Endothelial cell (in vitro differentiated cells): ENCODE measurements around the gene ESM1. TPM values are rescaled to one million over a fixed set of nuclear protein-coding genes. Genes with fewer than 3 reads are reported as not detected.
A peak's percentile ranks its signal among the peaks of the same experiment; 100 is the strongest.

Experiments used
- DNase-seq: peaks from one replicate; pipeline ENCODE4 v3.0.0; 2021; ENCODE audit warnings: low spot score
- H3K27ac Mint-ChIP-seq: one replicate; pipeline ENCODE4 v1.8.0; 2021; ENCODE audit warnings: mixed read lengths, inconsistent platforms; ENCODE audit not compliant: unreplicated experiment
- H3K27me3 Mint-ChIP-seq: one replicate; pipeline ENCODE4 v1.8.0; 2021; ENCODE audit warnings: mild to moderate bottlenecking, moderate library complexity, mixed read lengths, inconsistent platforms; ENCODE audit not compliant: unreplicated experiment
- H3K36me3 Mint-ChIP-seq: one replicate; pipeline ENCODE4 v1.8.0; 2021; ENCODE audit warnings: mild to moderate bottlenecking, low read depth, mixed read lengths, inconsistent platforms; ENCODE audit not compliant: unreplicated experiment
- H3K4me1 Mint-ChIP-seq: one replicate; pipeline ENCODE4 v1.8.0; 2021; ENCODE audit warnings: mild to moderate bottlenecking, mixed read lengths, inconsistent platforms; ENCODE audit not compliant: unreplicated experiment
- H3K4me3 Mint-ChIP-seq: one replicate; pipeline ENCODE4 v1.8.0; 2021; ENCODE audit warnings: mild to moderate bottlenecking, mixed read lengths, inconsistent platforms; ENCODE audit not compliant: unreplicated experiment
- H3K9me3 Mint-ChIP-seq: one replicate; pipeline ENCODE4 v1.8.0; 2021; ENCODE audit warnings: mixed read lengths, inconsistent platforms; ENCODE audit not compliant: unreplicated experiment
- CTCF ChIP-seq: fragments of 200-600 bp; sonication (generic); IDR thresholded peaks from one replicate; pipeline ENCODE4 v1.5.0; 2021; ENCODE audit warnings: antibody characterized with exemption; ENCODE audit not compliant: unreplicated experiment
- total RNA-seq: library from RNA; stranded (reverse); fragmentation: NEBNext Ultra II Directional; extraction: Animal tissue kit (Norgen Biotek cat#: 25700); gene quantifications from one replicate; pipeline ENCODE4 v1.2.1, GENCODE V29; 2021; ENCODE audit not compliant: unreplicated experiment

The ESM1 gene
- total RNA-seq, 1 donor from 2014 or later = 8.2 TPM

DNA sequence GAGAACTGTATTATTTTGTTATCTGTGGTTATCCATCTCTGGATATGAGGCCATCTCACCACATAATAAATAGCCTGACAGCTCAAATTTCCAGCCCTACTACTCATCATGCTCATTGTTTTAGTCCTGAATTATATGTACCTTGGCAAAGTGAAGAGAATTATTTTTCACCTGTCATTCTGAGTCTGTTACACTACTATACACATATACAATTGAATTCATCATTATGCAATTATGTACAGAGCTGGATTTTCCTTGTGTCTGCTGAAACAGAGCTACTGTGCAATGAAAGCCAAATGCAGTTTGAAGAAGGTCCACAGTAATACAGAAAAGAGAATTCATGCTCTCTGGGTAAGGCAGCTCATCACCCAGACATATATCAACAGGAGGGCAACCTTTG, 28.5 kb downstream of the ESM1 start:
- TF ChIP-seq CTCF = no peak
- Mint-ChIP-seq H3K4me1 (no peaks in the 10 kb centered on the region), H3K27me3 (peaks cover 1% of the 10 kb centered on the region), H3K9me3 (no peaks in the 10 kb centered on the region), H3K4me3 (no peak overlapping the region), H3K27ac (no peak overlapping the region), H3K36me3 (no peaks in the 10 kb centered on the region)
- no peak for DNase-seq

DNA sequence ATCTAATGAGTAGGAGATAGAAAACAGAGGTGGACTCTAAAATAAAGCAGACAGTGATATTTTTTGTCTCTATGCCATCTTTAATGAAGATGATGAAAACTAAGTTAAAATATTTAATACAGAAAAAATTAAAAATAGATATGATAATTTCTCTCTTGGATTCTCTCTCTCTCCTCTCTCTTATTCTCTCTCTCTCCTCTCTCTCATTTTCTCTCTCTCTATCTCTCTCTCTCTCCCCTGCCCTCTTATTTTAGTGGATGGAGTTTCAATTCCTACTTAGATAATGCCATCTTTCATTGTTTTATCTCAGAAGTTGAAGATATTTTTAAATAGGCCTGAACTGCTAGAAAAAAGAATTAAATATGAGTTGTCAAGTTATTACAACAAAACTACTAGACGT, 38.2 kb downstream of the ESM1 start:
- TF ChIP-seq CTCF = no peak
- peaks cover 4% of the 10 kb centered on the region for H3K4me1 Mint-ChIP-seq
- DNase-seq = no peak
- no peaks in the 10 kb centered on the region for H3K27me3 Mint-ChIP-seq
- H3K9me3 Mint-ChIP-seq = no peaks in the 10 kb centered on the region
- H3K36me3 Mint-ChIP-seq = no peaks in the 10 kb centered on the region
- no peak overlapping the region for H3K4me3 Mint-ChIP-seq
- no peak overlapping the region for H3K27ac Mint-ChIP-seq

DNA sequence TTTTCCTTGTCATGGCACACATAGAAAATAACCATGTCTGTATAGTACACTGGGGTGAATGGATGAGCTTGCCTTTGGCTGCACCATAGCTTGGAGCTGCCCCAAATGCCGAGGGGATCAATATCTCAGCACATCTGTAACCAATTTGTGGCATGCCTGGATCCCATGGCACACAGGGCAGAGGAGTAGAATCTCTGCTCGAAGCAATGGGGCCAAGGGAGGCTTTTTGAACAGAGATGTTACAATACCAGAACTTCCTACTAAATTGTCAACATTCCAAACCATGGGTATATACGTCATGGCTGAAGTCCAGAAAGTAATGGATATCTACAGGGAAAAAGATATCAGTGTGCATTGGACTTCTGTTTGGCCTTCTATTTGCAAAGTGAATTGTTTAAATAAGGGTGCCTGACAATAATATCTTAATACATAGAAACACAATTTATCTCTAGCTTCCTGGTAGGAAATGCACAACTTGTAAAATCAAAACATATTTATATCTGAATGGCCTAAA, 39.0 kb downstream of the ESM1 start:
- no peaks in the 10 kb centered on the region for H3K27me3 Mint-ChIP-seq
- no peak for TF ChIP-seq CTCF
- no peaks in the 10 kb centered on the region for H3K36me3 Mint-ChIP-seq
- peaks cover 7% of the 10 kb centered on the region for H3K4me1 Mint-ChIP-seq
- DNase-seq = no peak
- H3K4me3 Mint-ChIP-seq = no peak overlapping the region
- H3K9me3 Mint-ChIP-seq = no peaks in the 10 kb centered on the region
- no peak overlapping the region for H3K27ac Mint-ChIP-seq

GRCh38 chr5:54944364-54944763, 41.0 kb downstream of the ESM1 start:
- H3K36me3 Mint-ChIP-seq = no peaks in the 10 kb centered on the region
- peak; percentile 18 for DNase-seq
- no peak overlapping the region for H3K27ac Mint-ChIP-seq
- no peak overlapping the region for H3K4me3 Mint-ChIP-seq
- H3K27me3 Mint-ChIP-seq = no peaks in the 10 kb centered on the region
- H3K4me1 Mint-ChIP-seq = peaks cover 7% of the 10 kb centered on the region
- H3K9me3 Mint-ChIP-seq = no peaks in the 10 kb centered on the region
- peak; percentile 93 for TF ChIP-seq CTCF

DNA sequence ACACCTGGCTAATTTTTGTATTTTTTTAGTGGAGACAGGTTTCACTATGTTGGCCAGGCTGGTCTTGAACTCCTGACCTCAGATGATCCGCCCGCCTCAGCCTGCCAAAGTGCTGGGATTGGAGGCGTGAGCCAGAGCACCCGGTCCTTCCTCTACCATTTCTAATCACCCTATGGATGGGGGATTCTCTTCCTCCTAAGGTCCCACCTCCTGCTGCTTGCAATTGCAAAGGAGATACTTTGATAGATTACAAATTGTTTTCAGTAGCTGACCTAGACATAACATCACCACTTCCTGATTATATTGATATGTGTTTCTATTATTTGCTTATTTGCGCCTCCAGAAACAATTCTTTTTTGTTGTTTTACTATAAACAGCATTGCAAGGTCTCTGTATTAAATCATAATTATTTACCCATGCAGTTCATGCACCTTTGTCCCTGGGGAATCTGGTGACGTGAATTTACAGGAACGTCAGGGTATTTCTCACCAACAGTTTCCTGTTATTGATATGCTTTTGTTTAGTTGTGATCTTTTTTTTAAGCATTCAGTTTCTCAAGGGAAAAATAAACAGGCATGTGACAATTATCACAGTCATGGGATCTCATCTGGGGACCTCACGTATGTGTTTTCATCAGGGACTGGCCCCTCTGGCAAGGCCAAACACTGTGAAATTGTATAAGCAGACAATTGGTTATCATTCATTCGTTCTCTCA, 43.2 kb downstream of the ESM1 start:
- Mint-ChIP-seq H3K4me1 (peaks cover 7% of the 10 kb centered on the region), H3K27ac (no peak overlapping the region), H3K9me3 (no peaks in the 10 kb centered on the region), H3K36me3 (no peaks in the 10 kb centered on the region), H3K27me3 (no peaks in the 10 kb centered on the region), H3K4me3 (no peak overlapping the region)
- TF ChIP-seq CTCF = no peak
- DNase-seq = no peak
